Neural crest cell (in vitro differentiated cells): ENCODE measurements around the gene A1BG. TPM values are rescaled to one million over a fixed set of nuclear protein-coding genes. Genes with fewer than 3 reads are reported as not detected.
"Not testable (repeated sequence)": the region's sequence is repeated elsewhere in the genome, so short reads cannot be mapped to it uniquely, and the experiment has no call there.

Experiments
- DNase-seq: peaks from one replicate; pipeline ENCODE4 v3.0.0; 2021; ENCODE audit warnings: low read depth, mixed read lengths, low spot score
- H3K27ac Mint-ChIP-seq: one replicate; pipeline ENCODE4 v1.8.0; 2021; ENCODE audit warnings: mild to moderate bottlenecking, mixed read lengths; ENCODE audit not compliant: unreplicated experiment
- H3K27me3 Mint-ChIP-seq: 2 replicates; pipeline ENCODE4 v1.8.0; 2021; ENCODE audit warnings: low read depth, mild to moderate bottlenecking, mixed read lengths
- H3K36me3 Mint-ChIP-seq: 2 replicates; pipeline ENCODE4 v1.8.0; 2021; ENCODE audit warnings: low read depth, mild to moderate bottlenecking, mixed read lengths
- H3K4me1 Mint-ChIP-seq: 2 replicates; pipeline ENCODE4 v1.8.0; 2021; ENCODE audit warnings: mixed read lengths
- H3K4me3 Mint-ChIP-seq: one replicate; pipeline ENCODE4 v1.8.0; 2021; ENCODE audit warnings: mild to moderate bottlenecking, mixed read lengths
- H3K9me3 Mint-ChIP-seq: 2 replicates; pipeline ENCODE4 v1.8.0; 2021; ENCODE audit warnings: mixed read lengths
- CTCF ChIP-seq: fragments of 200-600 bp; sonication (generic); conservative IDR thresholded peaks from 2 replicates; pipeline ENCODE4 v1.5.0; 2021; ENCODE audit warnings: antibody characterized with exemption, mild to moderate bottlenecking
- total RNA-seq: library from RNA; stranded (reverse); gene quantifications from 2 replicates; pipeline ENCODE4 v1.2.1, GENCODE V29; 2021

A1BG gene
- total RNA-seq, 1 donor from 2014 or later: 17.8 TPM

- TF ChIP-seq CTCF: no peak
- Mint-ChIP-seq H3K27me3 (peaks cover 4% of the 10 kb centered on the region), H3K4me1 (peaks cover 16% of the 10 kb centered on the region), H3K9me3 (no peaks in the 10 kb centered on the region), H3K36me3 (no peaks in the 10 kb centered on the region), H3K4me3 (peak overlapping the region; percentile 44), H3K27ac (no peak overlapping the region)
- DNase-seq: no peak
These were observed 1.1 kb downstream of the A1BG start for GRCh38 chr19:58351990-58352755.

- no peak for TF ChIP-seq CTCF
- no peak for DNase-seq
- Mint-ChIP-seq H3K9me3 (no peaks in the 10 kb centered on the region), H3K27me3 (peaks cover 8% of the 10 kb centered on the region), H3K4me3 (peak overlapping the region; percentile 44), H3K36me3 (no peaks in the 10 kb centered on the region), H3K27ac (no peak overlapping the region), H3K4me1 (peaks cover 19% of the 10 kb centered on the region)
These were observed 1.8 kb downstream of the A1BG start for GRCh38 chr19:58351558-58351878.

GRCh38 chr19:58350871-58351557 lies 2.3 kb downstream of the A1BG start:
- peak overlapping the region; percentile 51 for H3K4me3 Mint-ChIP-seq
- H3K9me3 Mint-ChIP-seq: no peaks in the 10 kb centered on the region
- TF ChIP-seq CTCF: no peak
- peaks cover 9% of the 10 kb centered on the region for H3K27me3 Mint-ChIP-seq
- no peaks in the 10 kb centered on the region for H3K36me3 Mint-ChIP-seq
- no peak overlapping the region for H3K27ac Mint-ChIP-seq
- peaks cover 20% of the 10 kb centered on the region for H3K4me1 Mint-ChIP-seq
- no peak for DNase-seq

GRCh38 chr19:58350001-58350861 lies 3.1 kb downstream of the A1BG start:
- Mint-ChIP-seq H3K4me3 (peak overlapping the region; percentile 51), H3K36me3 (peaks cover 3% of the 10 kb centered on the region), H3K4me1 (peaks cover 26% of the 10 kb centered on the region), H3K27ac (no peak overlapping the region), H3K9me3 (no peaks in the 10 kb centered on the region), H3K27me3 (peaks cover 16% of the 10 kb centered on the region)
- DNase-seq: no peak
- TF ChIP-seq CTCF: no peak

GRCh38 chr19:58349590-58349989 lies 3.7 kb downstream of the A1BG start:
- Mint-ChIP-seq H3K4me3 (peak overlapping the region; percentile 57), H3K9me3 (no peaks in the 10 kb centered on the region), H3K4me1 (peaks cover 26% of the 10 kb centered on the region), H3K27me3 (peaks cover 18% of the 10 kb centered on the region), H3K36me3 (peaks cover 3% of the 10 kb centered on the region), H3K27ac (no peak overlapping the region)
- no peak for DNase-seq
- no peak for TF ChIP-seq CTCF

DNA sequence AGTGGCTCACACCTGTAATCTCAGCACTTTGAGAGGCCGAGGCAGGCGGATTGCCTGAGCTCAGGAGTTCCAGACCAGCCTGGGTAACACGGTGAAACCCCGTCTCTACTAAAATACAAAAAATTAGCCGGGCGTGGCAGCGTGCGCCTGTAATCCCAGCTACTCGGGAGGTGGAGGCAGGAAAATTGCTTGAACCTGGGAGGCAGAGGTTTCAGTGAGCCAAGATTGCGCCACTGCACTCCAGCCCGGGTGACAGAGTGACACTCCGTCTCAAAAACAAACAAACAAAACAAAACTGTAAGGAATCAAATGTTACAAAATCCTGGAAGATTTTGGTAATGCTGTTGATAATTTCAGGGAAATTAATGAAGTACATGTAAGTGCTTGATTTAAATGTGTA lies 5.2 kb downstream of the A1BG start:
- not testable (repeated sequence) for DNase-seq, H3K36me3 Mint-ChIP-seq, H3K9me3 Mint-ChIP-seq, H3K27ac Mint-ChIP-seq
- Mint-ChIP-seq H3K4me3 (peak overlapping the region; percentile 95), H3K4me1 (peaks cover 26% of the 10 kb centered on the region), H3K27me3 (peaks cover 18% of the 10 kb centered on the region)
